ENCODE data around the gene CLMN.

CLMN gene

GRCh38 chr14:95134304-95134933, 185.3 kb downstream of the CLMN start:
- DNase-seq (ENCODE audit: low read depth): no peak

GRCh38 chr14:95133282-95133681, 186.4 kb downstream of the CLMN start:
- no peak for DNase-seq (ENCODE audit: low read depth)

- DNase-seq (ENCODE audit: low read depth): no peak
These were observed 186.9 kb downstream of the CLMN start for GRCh38 chr14:95132760-95133159.

All from HS-5 (cell line).